ENCODE measurements around the gene AMOTL1.
"Not testable (repeated sequence)": the region's sequence is repeated elsewhere in the genome, so short reads cannot be mapped to it uniquely, and the experiment has no call there.

The AMOTL1 gene

DNA sequence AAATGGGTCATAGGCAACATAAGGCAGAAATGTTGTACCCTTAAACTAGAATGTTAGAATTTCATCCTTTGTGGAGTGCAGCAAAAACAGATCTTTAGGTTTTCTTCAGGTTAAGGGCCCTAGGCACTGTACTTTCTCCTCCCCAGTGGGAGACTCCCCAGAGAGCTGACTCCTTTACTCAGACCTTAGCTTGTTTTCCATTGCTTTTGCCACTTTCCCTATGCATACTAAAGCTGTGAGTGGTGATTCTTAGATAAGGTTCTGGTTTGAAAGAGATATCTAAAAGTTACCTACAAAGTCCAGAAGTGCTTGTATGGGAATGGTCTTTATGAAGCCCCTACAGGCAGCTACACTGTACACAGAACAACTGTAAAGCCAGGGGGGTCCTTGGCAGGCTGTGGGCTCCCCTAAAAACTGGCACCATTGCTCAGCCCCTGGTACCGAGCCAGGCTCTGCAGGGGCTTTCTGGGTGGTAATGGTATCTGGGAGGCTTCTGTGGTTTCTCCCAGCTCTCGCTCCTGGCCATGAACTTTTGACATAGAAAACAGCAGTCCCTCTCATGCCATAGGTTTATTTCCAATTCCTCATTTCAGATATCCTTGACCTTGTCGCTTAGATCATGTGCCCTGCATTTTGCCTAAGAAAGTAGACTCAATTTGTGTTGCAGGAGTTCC, 23.2 kb downstream of the AMOTL1 start:
- H3K27me3 ChIP-seq (ENCODE audit: control insufficient read depth in 5 of 5, insufficient read depth in 4 of 5, low read length in 5 of 5), result no peaks in the 10 kb centered on the region
- H3K36me3 ChIP-seq (ENCODE audit: control insufficient read depth in 5 of 5, insufficient read depth in 5 of 5, low read length in 5 of 5), result peaks cover 0 to 3% (median 0%) of the 10 kb centered on the region in 5 donors
- no peaks in the 10 kb centered on the region for H3K9me3 ChIP-seq (ENCODE audit: control insufficient read depth in 5 of 5, low read length in 5 of 5)
- peak overlapping the region; percentile 48 for H3K27ac ChIP-seq (ENCODE audit: low read depth, low read length)
- peaks cover 14 to 73% (median 62%) of the 10 kb centered on the region in 5 donors for H3K4me1 ChIP-seq (ENCODE audit: control insufficient read depth in 5 of 5, insufficient read depth in 5 of 5, low read length in 5 of 5)
- H3K9ac ChIP-seq (ENCODE audit: low read length in 5 of 5), result no peak overlapping the region
- no peak overlapping the region for H3K4me3 ChIP-seq (ENCODE audit: low read depth in 1 of 5, low read length in 5 of 5)

DNA sequence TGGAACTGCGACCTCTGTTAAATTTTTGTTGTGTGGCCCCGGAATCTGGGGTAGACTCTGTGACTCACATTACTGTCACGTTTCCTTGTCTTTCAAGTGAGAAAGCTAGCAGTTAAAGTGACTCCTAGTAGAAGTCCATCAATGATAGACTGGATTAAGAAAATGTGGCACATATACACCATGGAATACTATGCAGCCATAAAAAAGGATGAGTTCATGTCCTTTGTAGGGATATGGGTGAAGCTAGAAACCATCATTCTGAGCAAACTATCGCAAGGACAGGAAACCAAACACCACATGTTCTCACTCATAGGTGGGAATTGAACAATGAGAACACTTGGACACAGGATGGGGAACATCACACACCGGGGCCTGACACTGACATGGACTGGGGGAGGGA, 23.8 kb downstream of the AMOTL1 start:
- H3K9ac ChIP-seq (ENCODE audit: low read length in 5 of 5); H3K9me3 ChIP-seq (ENCODE audit: control insufficient read depth in 5 of 5, low read length in 5 of 5); H3K27me3 ChIP-seq (ENCODE audit: control insufficient read depth in 5 of 5, insufficient read depth in 4 of 5, low read length in 5 of 5); H3K4me3 ChIP-seq (ENCODE audit: low read depth in 1 of 5, low read length in 5 of 5); H3K27ac ChIP-seq (ENCODE audit: low read depth, low read length); H3K36me3 ChIP-seq (ENCODE audit: control insufficient read depth in 5 of 5, insufficient read depth in 5 of 5, low read length in 5 of 5): not testable (repeated sequence)
- H3K4me1 ChIP-seq (ENCODE audit: control insufficient read depth in 5 of 5, insufficient read depth in 5 of 5, low read length in 5 of 5), result peaks cover 14 to 72% (median 60%) of the 10 kb centered on the region in 5 donors

GRCh38 chr11:94792451-94792850, 24.3 kb downstream of the AMOTL1 start:
- Histone ChIP-seq H3K36me3 (ENCODE audit: control insufficient read depth in 5 of 5, insufficient read depth in 5 of 5, low read length in 5 of 5) (peaks cover 0 to 3% (median 0%) of the 10 kb centered on the region in 5 donors), H3K4me1 (ENCODE audit: control insufficient read depth in 5 of 5, insufficient read depth in 5 of 5, low read length in 5 of 5) (peaks cover 14 to 75% (median 60%) of the 10 kb centered on the region in 5 donors), H3K9me3 (ENCODE audit: control insufficient read depth in 5 of 5, low read length in 5 of 5) (no peaks in the 10 kb centered on the region), H3K27me3 (ENCODE audit: control insufficient read depth in 5 of 5, insufficient read depth in 4 of 5, low read length in 5 of 5) (no peaks in the 10 kb centered on the region), H3K27ac (ENCODE audit: low read depth, low read length) (peak overlapping the region; percentile 93), H3K9ac (ENCODE audit: low read length in 5 of 5) (no peak overlapping the region), H3K4me3 (ENCODE audit: low read depth in 1 of 5, low read length in 5 of 5) (no peak overlapping the region)

DNA sequence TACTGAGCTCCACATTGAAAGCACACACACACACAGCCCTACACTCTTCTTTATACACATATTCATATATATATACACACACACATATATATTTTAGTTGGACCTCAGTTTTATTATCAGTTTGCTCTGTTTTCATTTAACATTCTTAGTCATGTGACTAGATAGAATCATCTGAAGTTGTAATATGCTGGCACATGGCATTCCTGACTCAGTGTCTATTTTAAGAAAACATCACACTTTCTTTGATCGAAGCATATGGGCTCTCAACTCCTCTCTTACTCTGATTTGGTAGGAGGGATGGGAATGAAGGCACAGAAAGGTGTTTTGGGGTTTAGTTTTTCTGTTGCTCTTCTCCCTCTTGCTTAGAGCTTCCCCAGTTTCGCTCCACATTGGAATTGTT, 24.8 kb downstream of the AMOTL1 start:
- no peak overlapping the region for H3K4me3 ChIP-seq (ENCODE audit: low read depth in 1 of 5, low read length in 5 of 5)
- H3K27me3 ChIP-seq (ENCODE audit: control insufficient read depth in 5 of 5, insufficient read depth in 4 of 5, low read length in 5 of 5), result no peaks in the 10 kb centered on the region
- H3K9me3 ChIP-seq (ENCODE audit: control insufficient read depth in 5 of 5, low read length in 5 of 5), result no peaks in the 10 kb centered on the region
- H3K4me1 ChIP-seq (ENCODE audit: control insufficient read depth in 5 of 5, insufficient read depth in 5 of 5, low read length in 5 of 5), result peaks cover 14 to 71% (median 58%) of the 10 kb centered on the region in 5 donors
- peaks cover 0 to 3% (median 0%) of the 10 kb centered on the region in 5 donors for H3K36me3 ChIP-seq (ENCODE audit: control insufficient read depth in 5 of 5, insufficient read depth in 5 of 5, low read length in 5 of 5)
- peak overlapping the region; percentile 93 for H3K27ac ChIP-seq (ENCODE audit: low read depth, low read length)
- H3K9ac ChIP-seq (ENCODE audit: low read length in 5 of 5), result peak overlapping the region in 1 of 5 donors; percentile 44

DNA sequence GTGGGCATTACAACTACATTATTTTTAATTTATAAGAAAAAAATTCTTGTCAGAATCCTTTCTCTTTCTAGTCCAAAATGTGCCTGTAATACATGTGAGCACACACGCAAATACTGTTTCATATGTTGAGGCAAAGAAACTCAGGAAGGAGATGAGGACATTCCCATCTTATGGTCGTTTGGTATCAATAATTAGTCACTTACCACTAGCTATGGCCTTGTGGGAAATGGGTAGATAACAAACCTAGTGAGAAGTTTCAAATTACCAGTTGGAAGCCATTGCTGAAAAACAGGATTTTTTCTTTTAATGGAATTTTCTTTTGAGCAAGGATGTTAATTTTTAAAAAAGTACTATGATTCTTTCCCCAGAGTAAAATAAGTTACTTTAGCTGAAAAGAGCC, 25.7 kb downstream of the AMOTL1 start:
- no peaks in the 10 kb centered on the region for H3K9me3 ChIP-seq (ENCODE audit: control insufficient read depth in 5 of 5, low read length in 5 of 5)
- peak overlapping the region in 3 of 5 donors; percentile 27 to 32 (median 28) for H3K4me3 ChIP-seq (ENCODE audit: low read depth in 1 of 5, low read length in 5 of 5)
- peak overlapping the region; percentile 93 for H3K27ac ChIP-seq (ENCODE audit: low read depth, low read length)
- peaks cover 14 to 63% (median 54%) of the 10 kb centered on the region in 5 donors for H3K4me1 ChIP-seq (ENCODE audit: control insufficient read depth in 5 of 5, insufficient read depth in 5 of 5, low read length in 5 of 5)
- H3K9ac ChIP-seq (ENCODE audit: low read length in 5 of 5), result peak overlapping the region in 4 of 5 donors; percentile 18 to 81 (median 68)
- no peaks in the 10 kb centered on the region for H3K27me3 ChIP-seq (ENCODE audit: control insufficient read depth in 5 of 5, insufficient read depth in 4 of 5, low read length in 5 of 5)
- H3K36me3 ChIP-seq (ENCODE audit: control insufficient read depth in 5 of 5, insufficient read depth in 5 of 5, low read length in 5 of 5), result peaks cover 0 to 3% (median 0%) of the 10 kb centered on the region in 5 donors

DNA sequence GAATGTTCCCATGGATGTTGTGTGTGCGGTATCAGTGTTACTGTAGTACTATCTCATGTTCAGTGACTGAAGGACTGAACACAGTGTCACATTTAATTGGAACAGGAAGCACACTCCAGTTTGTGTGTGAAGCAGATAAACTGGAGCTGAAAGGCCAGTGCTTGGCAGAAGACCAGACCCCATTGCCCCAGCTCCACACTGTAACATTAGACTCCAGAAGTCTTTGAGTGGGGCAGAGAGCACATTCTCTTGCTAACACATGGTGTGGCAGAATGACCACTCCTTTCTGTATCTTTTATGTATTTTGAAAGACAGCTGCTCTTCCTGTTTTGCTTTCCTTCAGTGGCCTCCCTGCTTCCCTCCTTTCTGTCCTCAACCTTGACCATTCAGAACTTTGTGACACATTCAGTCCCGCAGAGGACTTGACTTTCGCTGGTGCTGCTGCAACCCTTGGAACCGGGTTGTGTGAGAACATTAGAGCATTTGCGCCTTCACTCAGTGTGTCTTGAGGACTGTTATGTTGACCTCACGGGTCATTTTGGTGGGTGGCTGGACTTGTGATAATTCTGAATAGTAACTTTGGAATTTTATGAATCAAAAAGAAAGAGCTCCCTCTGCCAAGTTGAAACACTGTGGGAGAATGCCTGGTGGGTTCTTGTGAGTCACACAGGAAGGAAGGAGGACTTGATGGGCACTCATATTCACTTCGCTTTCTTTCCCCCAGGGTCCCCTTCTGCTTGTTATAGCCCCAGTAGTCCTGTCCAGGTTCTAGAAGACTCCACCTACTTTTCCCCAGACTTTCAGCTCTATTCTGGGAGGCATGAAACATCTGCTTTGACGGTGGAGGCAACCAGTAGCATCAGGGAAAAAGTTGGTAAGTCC, 26.4 kb downstream of the AMOTL1 start:
- Histone ChIP-seq H3K27ac (ENCODE audit: low read depth, low read length) (peak overlapping the region; percentile 93), H3K9me3 (ENCODE audit: control insufficient read depth in 5 of 5, low read length in 5 of 5) (no peaks in the 10 kb centered on the region), H3K4me1 (ENCODE audit: control insufficient read depth in 5 of 5, insufficient read depth in 5 of 5, low read length in 5 of 5) (peaks cover 14 to 61% (median 52%) of the 10 kb centered on the region in 5 donors), H3K4me3 (ENCODE audit: low read depth in 1 of 5, low read length in 5 of 5) (peak overlapping the region; percentile 1 to 32 (median 27)), H3K36me3 (ENCODE audit: control insufficient read depth in 5 of 5, insufficient read depth in 5 of 5, low read length in 5 of 5) (peaks cover 0 to 6% (median 4%) of the 10 kb centered on the region in 5 donors), H3K9ac (ENCODE audit: low read length in 5 of 5) (peak overlapping the region in 4 of 5 donors; percentile 18 to 85 (median 68)), H3K27me3 (ENCODE audit: control insufficient read depth in 5 of 5, insufficient read depth in 4 of 5, low read length in 5 of 5) (no peaks in the 10 kb centered on the region)

DNA sequence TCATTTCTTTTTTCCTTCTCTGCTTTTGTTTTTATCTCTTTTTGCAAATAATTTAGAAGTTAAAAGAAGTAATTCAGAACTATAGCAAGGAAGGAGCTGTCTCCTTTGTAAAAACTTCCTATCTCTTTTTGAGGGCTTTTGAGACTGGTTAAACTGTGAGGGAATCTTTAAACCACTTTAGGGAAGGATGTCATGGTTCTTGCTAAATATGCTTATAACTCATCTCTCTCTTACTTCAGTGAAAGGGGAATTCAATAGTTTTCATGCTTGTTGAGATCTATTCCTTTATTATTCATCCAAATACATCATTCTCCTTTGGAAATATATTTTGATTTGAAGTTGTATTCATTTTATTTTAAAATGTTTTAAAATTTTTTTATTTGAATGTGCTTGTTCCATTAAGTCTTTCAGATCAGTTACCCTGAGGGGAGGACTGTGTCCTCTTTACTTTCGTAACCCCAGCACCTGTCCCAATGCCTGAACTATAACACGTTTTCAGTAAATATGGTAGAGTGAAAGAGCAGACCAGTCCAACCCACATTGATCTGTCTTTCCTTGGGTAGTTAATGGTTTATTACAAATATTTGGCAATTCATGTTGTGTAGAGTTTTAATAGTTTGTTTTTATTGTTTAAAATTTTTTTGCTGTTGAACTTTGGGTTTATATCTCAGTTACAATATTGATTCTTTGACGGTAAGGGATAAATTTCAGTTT, 27.5 kb downstream of the AMOTL1 start:
- H3K9me3 ChIP-seq (ENCODE audit: control insufficient read depth in 5 of 5, low read length in 5 of 5), result no peaks in the 10 kb centered on the region
- peaks cover 0 to 14% (median 12%) of the 10 kb centered on the region in 5 donors for H3K36me3 ChIP-seq (ENCODE audit: control insufficient read depth in 5 of 5, insufficient read depth in 5 of 5, low read length in 5 of 5)
- no peaks in the 10 kb centered on the region for H3K27me3 ChIP-seq (ENCODE audit: control insufficient read depth in 5 of 5, insufficient read depth in 4 of 5, low read length in 5 of 5)
- H3K4me3 ChIP-seq (ENCODE audit: low read depth in 1 of 5, low read length in 5 of 5), result peak overlapping the region in 1 of 5 donors; percentile 12
- H3K9ac ChIP-seq (ENCODE audit: low read length in 5 of 5), result peak overlapping the region in 3 of 5 donors; percentile 28 to 85 (median 72)
- peaks cover 14 to 65% (median 55%) of the 10 kb centered on the region in 5 donors for H3K4me1 ChIP-seq (ENCODE audit: control insufficient read depth in 5 of 5, insufficient read depth in 5 of 5, low read length in 5 of 5)
- peak overlapping the region; percentile 93 for H3K27ac ChIP-seq (ENCODE audit: low read depth, low read length)

- Histone ChIP-seq H3K4me1 (ENCODE audit: control insufficient read depth in 5 of 5, insufficient read depth in 5 of 5, low read length in 5 of 5) (peaks cover 14 to 65% (median 55%) of the 10 kb centered on the region in 5 donors), H3K9ac (ENCODE audit: low read length in 5 of 5) (no peak overlapping the region)
These were observed 28.0 kb downstream of the AMOTL1 start for GRCh38 chr11:94796190-94796580.

DNA sequence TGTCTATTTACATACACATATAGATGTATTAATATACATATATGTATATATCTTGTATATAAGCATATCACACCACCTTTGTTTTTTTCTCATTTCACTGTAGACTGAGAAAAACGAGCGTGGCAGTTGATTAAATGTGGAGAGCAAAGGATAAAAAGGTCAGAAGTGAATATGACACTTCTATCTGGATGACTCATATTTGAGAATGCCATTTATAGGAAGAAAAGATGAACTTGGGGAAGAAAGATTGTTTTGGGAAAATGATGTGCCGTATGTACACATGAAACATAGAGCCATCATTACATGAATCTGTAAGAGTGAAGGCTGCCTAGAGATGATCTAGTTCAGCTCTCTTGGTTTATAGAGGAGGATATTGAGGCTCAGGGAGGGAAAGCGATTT, 28.7 kb downstream of the AMOTL1 start:
- Histone ChIP-seq H3K36me3 (ENCODE audit: control insufficient read depth in 5 of 5, insufficient read depth in 5 of 5, low read length in 5 of 5) (peaks cover 0 to 21% (median 15%) of the 10 kb centered on the region in 5 donors), H3K9me3 (ENCODE audit: control insufficient read depth in 5 of 5, low read length in 5 of 5) (no peaks in the 10 kb centered on the region), H3K4me1 (ENCODE audit: control insufficient read depth in 5 of 5, insufficient read depth in 5 of 5, low read length in 5 of 5) (peaks cover 15 to 67% (median 57%) of the 10 kb centered on the region in 5 donors), H3K27ac (ENCODE audit: low read depth, low read length) (peak overlapping the region; percentile 93), H3K4me3 (ENCODE audit: low read depth in 1 of 5, low read length in 5 of 5) (no peak overlapping the region), H3K9ac (ENCODE audit: low read length in 5 of 5) (no peak overlapping the region), H3K27me3 (ENCODE audit: control insufficient read depth in 5 of 5, insufficient read depth in 4 of 5, low read length in 5 of 5) (no peaks in the 10 kb centered on the region)

More at GRCh38 chr11:94796190-94796580, 28.0 kb downstream of the AMOTL1 start:
- Histone ChIP-seq H3K27ac (ENCODE audit: low read depth, low read length) (peak overlapping the region; percentile 93), H3K9me3 (ENCODE audit: control insufficient read depth in 5 of 5, low read length in 5 of 5) (no peaks in the 10 kb centered on the region), H3K36me3 (ENCODE audit: control insufficient read depth in 5 of 5, insufficient read depth in 5 of 5, low read length in 5 of 5) (peaks cover 0 to 19% (median 14%) of the 10 kb centered on the region in 5 donors), H3K4me3 (ENCODE audit: low read depth in 1 of 5, low read length in 5 of 5) (peak overlapping the region in 1 of 5 donors; percentile 41), H3K27me3 (ENCODE audit: control insufficient read depth in 5 of 5, insufficient read depth in 4 of 5, low read length in 5 of 5) (no peaks in the 10 kb centered on the region)

Measured in subcutaneous abdominal adipose tissue (tissue), 5 donors.